ENCODE results near the gene AKAP13.

- TF ChIP-seq RXRA (IDR thresholded peaks at IDR 0.05; ENCODE audit: borderline replicate concordance, low read depth) (no peak), TCF12 (IDR thresholded peaks at IDR 0.05) (no peak), TAF1 (IDR thresholded peaks at IDR 0.05; ENCODE audit: borderline replicate concordance, low read depth, low read length) (no peak), FOXJ3 (CRISPR knock-in tag; IDR thresholded peaks at IDR 0.05) (no peak), POLR2AphosphoS5 (IDR thresholded peaks at IDR 0.05; ENCODE audit: low read depth, low read length) (no peak), JUND (IDR thresholded peaks at IDR 0.05) (no peak), CTCF (IDR thresholded peaks at IDR 0.05) (no peak), CHD2 (IDR thresholded peaks at IDR 0.05; ENCODE audit: low read length, partially characterized antibody) (no peak), NFIC (IDR thresholded peaks at IDR 0.05; ENCODE audit: borderline replicate concordance) (no peak), YY1 (IDR thresholded peaks at IDR 0.05; ENCODE audit: low read depth) (no peak), EP300 (IDR thresholded peaks at IDR 0.05; ENCODE audit: borderline replicate concordance in 1 of 2, low read depth in 1 of 2, low read length in 1 of 2) (no peak)
- TF ChIP-seq, protein P1, sequence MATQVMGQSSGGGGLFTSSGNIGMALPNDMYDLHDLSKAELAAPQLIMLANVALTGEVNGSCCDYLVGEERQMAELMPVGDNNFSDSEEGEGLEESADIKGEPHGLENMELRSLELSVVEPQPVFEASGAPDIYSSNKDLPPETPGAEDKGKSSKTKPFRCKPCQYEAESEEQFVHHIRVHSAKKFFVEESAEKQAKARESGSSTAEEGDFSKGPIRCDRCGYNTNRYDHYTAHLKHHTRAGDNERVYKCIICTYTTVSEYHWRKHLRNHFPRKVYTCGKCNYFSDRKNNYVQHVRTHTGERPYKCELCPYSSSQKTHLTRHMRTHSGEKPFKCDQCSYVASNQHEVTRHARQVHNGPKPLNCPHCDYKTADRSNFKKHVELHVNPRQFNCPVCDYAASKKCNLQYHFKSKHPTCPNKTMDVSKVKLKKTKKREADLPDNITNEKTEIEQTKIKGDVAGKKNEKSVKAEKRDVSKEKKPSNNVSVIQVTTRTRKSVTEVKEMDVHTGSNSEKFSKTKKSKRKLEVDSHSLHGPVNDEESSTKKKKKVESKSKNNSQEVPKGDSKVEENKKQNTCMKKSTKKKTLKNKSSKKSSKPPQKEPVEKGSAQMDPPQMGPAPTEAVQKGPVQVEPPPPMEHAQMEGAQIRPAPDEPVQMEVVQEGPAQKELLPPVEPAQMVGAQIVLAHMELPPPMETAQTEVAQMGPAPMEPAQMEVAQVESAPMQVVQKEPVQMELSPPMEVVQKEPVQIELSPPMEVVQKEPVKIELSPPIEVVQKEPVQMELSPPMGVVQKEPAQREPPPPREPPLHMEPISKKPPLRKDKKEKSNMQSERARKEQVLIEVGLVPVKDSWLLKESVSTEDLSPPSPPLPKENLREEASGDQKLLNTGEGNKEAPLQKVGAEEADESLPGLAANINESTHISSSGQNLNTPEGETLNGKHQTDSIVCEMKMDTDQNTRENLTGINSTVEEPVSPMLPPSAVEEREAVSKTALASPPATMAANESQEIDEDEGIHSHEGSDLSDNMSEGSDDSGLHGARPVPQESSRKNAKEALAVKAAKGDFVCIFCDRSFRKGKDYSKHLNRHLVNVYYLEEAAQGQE (IDR thresholded peaks at IDR 0.05; ENCODE audit: low read depth, low read length), result no peak
Measured at GRCh38 chr15:85475711-85476110, 95.3 kb downstream of the AKAP13 start.

All from SK-N-SH (cell line).